ENCODE results near the gene COX19.

The COX19 gene

DNA sequence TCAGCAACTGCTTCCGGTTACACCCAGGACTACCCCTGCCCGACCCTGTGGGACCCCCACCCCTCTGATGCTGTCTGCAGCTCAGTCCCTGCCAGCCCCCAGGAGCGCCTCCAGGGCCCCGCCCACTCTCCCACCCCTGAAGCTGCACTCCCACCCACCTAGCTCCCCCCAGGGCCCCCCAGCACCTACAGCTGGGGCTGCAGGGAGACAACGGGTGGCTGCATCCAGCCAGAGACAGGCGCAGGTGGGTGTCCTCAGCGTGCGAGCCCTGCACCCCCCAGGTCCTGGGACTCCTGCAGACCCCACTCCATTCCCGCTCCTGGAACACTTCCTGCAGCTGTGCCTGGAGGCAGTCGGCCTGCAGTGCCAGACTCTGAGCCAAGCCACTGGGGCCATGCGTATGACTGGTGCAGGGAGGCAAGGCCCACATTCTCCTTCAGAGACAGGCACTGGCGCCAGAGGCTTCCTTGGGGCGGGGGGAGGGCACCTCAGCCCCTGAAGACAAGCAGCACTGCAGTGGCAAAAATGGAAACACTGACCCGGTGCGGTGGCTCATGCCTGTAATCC is 13.7 kb upstream of the COX19 start:
- TF ChIP-seq, protein P1, sequence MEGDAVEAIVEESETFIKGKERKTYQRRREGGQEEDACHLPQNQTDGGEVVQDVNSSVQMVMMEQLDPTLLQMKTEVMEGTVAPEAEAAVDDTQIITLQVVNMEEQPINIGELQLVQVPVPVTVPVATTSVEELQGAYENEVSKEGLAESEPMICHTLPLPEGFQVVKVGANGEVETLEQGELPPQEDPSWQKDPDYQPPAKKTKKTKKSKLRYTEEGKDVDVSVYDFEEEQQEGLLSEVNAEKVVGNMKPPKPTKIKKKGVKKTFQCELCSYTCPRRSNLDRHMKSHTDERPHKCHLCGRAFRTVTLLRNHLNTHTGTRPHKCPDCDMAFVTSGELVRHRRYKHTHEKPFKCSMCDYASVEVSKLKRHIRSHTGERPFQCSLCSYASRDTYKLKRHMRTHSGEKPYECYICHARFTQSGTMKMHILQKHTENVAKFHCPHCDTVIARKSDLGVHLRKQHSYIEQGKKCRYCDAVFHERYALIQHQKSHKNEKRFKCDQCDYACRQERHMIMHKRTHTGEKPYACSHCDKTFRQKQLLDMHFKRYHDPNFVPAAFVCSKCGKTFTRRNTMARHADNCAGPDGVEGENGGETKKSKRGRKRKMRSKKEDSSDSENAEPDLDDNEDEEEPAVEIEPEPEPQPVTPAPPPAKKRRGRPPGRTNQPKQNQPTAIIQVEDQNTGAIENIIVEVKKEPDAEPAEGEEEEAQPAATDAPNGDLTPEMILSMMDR (IDR thresholded peaks at IDR 0.05; ENCODE audit: low read depth, low read length, missing control alignments), result no peak
- no peak for DNase-seq (ENCODE audit: low read depth)
- in situ Hi-C loops (cut with HindIII; ENCODE audit: low sequenced_read_pairs), result loop anchor here (25.0 kb wide), 1 partner anchor 173 kb away; the partner anchor contains the start of gene ZFAND2A
- no peak overlapping the region for H3K4me3 ChIP-seq (ENCODE audit: low read depth, low read length)

DNA sequence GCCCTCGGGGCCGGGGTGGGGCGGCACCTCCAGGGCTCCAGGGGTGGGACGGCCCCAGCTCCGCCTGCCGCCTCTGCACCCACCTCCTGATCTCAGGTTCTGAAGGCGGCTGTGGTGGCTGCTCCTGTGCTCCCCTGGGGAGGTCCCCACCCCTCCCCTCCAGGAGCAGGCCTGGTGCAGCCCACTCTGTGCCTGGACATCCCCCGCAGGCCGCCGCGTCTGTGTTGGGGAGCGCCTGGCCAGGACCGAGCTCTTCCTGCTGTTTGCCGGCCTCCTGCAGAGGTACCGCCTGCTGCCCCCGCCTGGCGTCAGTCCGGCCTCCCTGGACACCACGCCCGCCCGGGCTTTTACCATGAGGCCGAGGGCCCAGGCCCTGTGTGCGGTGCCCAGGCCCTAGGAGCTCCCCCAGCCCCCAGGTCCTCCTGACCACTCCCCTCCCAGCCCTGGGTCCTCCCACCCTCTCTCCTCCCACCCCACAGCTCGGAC is 13.1 kb upstream of the COX19 start:
- TF ChIP-seq, protein P1 (IDR thresholded peaks at IDR 0.05; ENCODE audit: low read depth, low read length, missing control alignments), result no peak
- in situ Hi-C loops (cut with HindIII; ENCODE audit: low sequenced_read_pairs), result loop anchor here (25.0 kb wide), 1 partner anchor 174 kb away; the partner anchor contains the start of gene ZFAND2A
- no peak overlapping the region for H3K4me3 ChIP-seq (ENCODE audit: low read depth, low read length)
- no peak for DNase-seq (ENCODE audit: low read depth)

DNA sequence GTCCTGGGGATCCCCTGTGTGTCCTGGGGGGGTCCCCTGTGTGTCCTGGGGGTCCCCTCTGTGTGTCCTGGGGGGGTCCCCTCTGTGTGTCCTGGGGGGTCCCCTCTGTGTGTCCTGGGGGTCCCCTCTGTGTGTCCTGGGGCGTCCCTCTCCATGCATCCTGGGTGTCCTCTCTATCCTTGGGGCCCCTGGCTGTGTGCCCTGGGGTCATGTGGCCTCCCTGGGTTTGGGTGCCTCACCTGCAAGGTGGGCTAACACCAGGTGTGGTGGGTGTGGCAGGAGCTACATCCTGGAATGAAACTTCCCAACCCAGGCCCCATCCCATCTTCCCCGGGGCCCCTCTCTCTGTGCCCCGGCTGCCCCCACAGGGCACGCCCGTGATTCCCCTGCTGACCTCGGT is 12.6 kb upstream of the COX19 start:
- DNase-seq (ENCODE audit: low read depth), result no peak
- TF ChIP-seq, protein P1 (IDR thresholded peaks at IDR 0.05; ENCODE audit: low read depth, low read length, missing control alignments), result no peak
- in situ Hi-C loops (cut with HindIII; ENCODE audit: low sequenced_read_pairs), result loop anchor here (25.0 kb wide), 1 partner anchor 174 kb away; the partner anchor contains the start of gene ZFAND2A
- H3K4me3 ChIP-seq (ENCODE audit: low read depth, low read length), result no peak overlapping the region

DNA sequence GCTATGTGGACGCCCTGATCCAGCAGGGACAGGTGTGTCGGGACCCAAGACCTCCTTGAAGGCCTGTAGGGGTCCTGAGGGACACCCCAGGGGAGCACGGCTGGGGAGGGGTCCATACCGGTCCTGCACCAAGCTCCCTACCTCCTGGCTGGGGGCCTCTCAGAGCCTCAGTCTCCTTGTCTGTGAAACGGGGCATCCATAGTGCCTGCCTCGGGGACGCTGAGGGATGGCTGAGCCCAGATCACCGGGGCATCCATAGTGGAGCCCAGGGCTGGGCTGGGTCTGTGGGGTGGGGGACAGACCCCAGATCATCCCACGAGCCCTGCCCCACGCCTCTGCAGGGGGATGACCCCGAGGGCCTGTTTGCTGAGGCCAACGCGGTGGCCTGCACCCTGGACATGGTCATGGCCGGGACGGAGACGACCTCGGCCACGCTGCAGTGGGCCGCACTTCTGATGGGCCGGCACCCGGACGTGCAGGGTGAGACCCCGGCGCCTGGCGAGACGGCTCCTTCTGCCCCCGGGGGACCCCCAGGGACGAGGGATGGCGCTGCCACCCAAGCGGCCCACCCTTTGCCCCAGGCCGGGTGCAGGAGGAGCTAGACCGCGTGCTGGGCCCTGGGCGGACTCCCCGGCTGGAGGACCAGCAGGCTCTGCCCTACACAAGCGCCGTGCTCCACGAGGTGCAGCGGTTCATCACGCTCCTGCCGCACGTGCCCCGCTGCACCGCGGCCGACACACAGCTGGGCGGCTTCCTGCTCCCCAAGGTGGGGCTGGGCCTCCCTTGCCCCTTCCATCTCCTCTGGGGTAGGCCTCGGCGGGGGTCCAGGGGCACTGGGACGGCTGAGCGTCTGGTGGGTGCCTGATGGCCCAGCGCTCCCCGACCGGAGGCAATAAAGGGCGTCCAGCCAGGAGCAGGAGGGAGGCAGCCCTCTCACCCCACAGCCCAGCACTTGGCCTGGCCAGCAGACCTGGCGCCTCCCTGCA is 11.7 kb upstream of the COX19 start:
- H3K4me3 ChIP-seq (ENCODE audit: low read depth, low read length), result no peak overlapping the region
- DNase-seq (ENCODE audit: low read depth), result no peak
- TF ChIP-seq, protein P1 (IDR thresholded peaks at IDR 0.05; ENCODE audit: low read depth, low read length, missing control alignments), result no peak
- in situ Hi-C loops (cut with HindIII; ENCODE audit: low sequenced_read_pairs), result loop anchor here (25.0 kb wide), 1 partner anchor 175 kb away; the partner anchor contains the start of gene ZFAND2A

DNA sequence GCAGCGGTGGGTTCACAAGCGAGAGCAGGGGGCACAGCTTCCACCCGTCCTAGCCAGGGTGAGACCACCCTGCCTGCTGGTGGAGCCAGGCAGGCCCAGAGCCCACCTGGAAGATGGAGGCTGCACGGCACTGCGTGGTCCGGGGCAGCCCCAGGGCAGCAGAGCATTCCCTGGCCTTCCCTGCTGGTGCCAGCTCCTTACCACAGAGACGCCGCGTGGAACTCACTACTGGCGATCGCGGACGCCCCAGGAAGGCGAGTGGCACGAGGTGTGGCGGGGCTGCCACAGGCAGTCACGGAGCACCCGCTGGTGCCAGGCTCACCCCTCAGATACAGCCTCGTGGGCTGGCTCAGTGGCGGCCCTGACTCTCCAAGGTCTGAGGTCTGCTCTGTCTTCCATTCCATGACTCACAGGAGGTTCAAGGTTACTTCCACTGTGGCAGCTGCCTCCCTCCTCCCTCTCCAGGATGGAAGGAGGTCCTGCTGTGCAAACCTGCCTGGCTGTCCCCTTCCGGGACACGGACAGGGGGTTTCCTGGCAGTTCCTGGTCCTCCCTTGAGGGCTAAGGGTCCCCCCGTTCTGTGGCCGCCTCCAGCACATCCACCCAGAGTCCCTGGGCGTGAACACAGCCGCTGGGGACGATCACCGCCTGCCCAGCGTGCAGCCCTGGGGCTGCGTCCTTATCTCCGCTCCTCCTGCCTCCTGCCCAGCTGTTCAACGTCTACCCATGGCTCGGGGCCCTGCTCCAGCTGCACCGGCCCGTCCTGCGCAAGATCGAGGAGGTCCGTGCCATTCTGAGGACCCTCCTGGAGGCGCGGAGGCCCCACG is 10.8 kb upstream of the COX19 start:
- no peak overlapping the region for H3K4me3 ChIP-seq (ENCODE audit: low read depth, low read length)
- TF ChIP-seq, protein P1 (IDR thresholded peaks at IDR 0.05; ENCODE audit: low read depth, low read length, missing control alignments), result no peak
- in situ Hi-C loops (cut with HindIII; ENCODE audit: low sequenced_read_pairs), result loop anchor here (25.0 kb wide), 1 partner anchor 176 kb away; the partner anchor contains the start of gene ZFAND2A
- DNase-seq (ENCODE audit: low read depth), result no peak

DNA sequence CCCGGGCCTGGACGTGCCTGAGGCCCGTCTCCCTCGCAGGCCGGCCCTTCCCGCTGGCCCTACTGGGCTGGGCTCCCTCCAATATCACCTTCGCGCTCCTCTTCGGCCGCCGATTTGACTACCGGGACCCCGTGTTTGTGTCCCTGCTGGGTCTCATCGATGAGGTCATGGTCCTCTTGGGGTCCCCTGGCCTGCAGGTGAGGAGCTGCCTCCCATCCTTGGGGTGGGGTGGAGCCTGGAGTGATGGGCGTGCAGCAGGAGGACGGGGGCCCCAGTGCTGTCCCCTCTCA is 9.7 kb upstream of the COX19 start:
- no peak for DNase-seq (ENCODE audit: low read depth)
- in situ Hi-C loops (cut with HindIII; ENCODE audit: low sequenced_read_pairs), result loop anchor here (25.0 kb wide), 1 partner anchor 177 kb away; the partner anchor contains the start of gene ZFAND2A
- TF ChIP-seq, protein P1 (IDR thresholded peaks at IDR 0.05; ENCODE audit: low read depth, low read length, missing control alignments), result no peak
- no peak overlapping the region for H3K4me3 ChIP-seq (ENCODE audit: low read depth, low read length)
